ENCODE data around the gene RAB36.

The RAB36 gene

DNA sequence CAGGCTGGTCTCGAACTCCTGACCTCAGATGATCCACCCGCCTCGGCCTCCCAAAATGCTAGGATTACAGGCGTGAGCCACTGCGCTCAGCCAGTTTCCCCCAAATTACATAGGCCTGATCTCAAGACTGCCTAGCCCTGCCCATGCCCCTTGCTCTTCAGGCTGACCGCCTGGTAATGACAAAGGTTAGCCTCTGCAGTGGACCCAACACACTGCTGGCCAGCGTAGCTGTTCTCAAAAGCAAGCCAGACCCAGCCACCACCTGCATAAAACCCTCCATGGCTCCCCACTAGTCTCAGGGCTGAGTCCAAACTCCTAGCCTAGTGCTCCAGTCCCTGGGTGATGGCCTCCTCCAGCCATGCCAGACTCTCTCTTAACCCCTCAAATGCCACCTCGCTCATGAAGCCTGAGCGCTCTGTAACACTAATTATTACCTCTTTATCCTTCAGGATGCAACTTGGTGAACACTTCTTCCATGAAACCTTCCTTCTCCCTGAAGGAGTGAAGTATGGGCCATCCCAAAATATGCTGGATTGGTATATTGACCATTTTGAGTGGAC, 2.7 kb upstream of the RAB36 start:
- DNase-seq (ENCODE audit: low spot score) = no peak
- TF ChIP-seq, protein P1, sequence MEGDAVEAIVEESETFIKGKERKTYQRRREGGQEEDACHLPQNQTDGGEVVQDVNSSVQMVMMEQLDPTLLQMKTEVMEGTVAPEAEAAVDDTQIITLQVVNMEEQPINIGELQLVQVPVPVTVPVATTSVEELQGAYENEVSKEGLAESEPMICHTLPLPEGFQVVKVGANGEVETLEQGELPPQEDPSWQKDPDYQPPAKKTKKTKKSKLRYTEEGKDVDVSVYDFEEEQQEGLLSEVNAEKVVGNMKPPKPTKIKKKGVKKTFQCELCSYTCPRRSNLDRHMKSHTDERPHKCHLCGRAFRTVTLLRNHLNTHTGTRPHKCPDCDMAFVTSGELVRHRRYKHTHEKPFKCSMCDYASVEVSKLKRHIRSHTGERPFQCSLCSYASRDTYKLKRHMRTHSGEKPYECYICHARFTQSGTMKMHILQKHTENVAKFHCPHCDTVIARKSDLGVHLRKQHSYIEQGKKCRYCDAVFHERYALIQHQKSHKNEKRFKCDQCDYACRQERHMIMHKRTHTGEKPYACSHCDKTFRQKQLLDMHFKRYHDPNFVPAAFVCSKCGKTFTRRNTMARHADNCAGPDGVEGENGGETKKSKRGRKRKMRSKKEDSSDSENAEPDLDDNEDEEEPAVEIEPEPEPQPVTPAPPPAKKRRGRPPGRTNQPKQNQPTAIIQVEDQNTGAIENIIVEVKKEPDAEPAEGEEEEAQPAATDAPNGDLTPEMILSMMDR (IDR thresholded peaks at IDR 0.05; ENCODE audit: extremely low read depth, missing control alignments) = no peak

DNA sequence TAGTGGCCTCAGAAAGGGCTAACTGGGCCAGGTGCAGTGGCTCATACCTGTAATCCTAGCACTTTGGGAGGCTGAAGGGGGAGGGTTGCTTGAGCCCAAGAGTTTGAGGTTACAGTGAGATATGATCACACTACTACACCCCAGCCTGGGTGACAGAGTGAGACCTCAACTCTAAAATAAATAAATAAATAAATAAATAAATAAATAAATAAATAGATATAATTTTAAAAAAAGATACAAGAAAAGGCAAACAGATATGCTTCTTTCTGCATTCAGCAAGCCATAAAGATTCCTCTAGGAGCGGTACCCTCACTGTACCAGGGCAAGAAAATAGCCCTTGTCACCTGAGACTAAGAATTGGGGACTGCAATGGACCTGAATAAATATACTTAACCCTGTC, 2.2 kb upstream of the RAB36 start:
- TF ChIP-seq, protein P1 (IDR thresholded peaks at IDR 0.05; ENCODE audit: extremely low read depth, missing control alignments) = no peak
- DNase-seq (ENCODE audit: low spot score) = no peak

DNA sequence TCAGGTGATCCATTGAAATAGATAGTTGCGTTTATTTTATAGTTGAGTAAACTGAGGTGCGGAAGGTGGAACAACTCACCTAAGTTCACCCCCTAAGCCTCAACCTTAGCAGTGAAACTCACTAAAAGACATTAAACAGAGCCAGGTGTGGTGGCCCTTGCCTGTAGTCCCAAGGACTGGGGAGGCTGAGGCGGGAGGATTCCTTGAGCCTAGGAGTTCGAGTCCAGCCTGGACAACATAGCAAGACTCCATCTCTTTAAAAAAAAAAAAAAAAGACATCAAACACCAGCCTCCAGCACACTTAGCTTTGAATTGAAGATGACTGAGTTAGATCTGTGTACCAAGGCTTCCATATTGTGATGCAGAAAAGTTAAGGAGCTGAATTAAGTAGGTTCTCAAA, 845 bp upstream of the RAB36 start:
- DNase-seq (ENCODE audit: low spot score) = no peak

DNA sequence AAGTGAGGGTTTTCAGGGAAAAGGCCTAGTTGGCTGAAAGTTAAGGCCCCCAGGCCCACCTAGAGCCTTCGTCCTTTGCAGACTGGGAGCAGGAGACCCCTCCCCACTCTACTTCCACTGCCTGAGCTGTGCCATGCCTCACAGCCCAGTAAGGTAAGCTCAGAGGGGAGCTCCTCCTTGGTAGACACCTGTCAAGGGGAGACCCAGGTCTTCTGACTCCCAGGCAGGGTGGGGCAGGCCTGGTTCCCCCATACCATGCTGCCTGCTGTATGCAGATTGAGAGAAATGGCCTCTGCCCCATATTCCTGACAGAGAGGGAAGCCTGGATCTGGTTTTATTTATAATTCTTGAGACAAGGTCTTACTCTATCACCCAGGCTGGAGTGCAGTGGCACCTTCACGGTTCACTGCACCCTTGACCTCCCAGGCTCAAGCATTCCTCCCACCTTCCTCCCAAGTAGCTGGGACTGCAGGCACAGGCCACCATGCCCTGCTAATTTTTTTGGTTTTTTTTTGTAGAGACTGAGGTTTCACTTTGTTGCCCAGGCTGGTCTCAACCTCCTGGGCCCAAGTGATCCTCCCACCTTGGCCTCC, 697 bp downstream of the RAB36 start:
- TF ChIP-seq, protein P1 (IDR thresholded peaks at IDR 0.05; ENCODE audit: extremely low read depth, missing control alignments) = no peak
- no peak for DNase-seq (ENCODE audit: low spot score)

More for the DNA sequence above, 845 bp upstream of the RAB36 start:
- TF ChIP-seq, protein P1 (IDR thresholded peaks at IDR 0.05; ENCODE audit: extremely low read depth, missing control alignments) = no peak

DNA sequence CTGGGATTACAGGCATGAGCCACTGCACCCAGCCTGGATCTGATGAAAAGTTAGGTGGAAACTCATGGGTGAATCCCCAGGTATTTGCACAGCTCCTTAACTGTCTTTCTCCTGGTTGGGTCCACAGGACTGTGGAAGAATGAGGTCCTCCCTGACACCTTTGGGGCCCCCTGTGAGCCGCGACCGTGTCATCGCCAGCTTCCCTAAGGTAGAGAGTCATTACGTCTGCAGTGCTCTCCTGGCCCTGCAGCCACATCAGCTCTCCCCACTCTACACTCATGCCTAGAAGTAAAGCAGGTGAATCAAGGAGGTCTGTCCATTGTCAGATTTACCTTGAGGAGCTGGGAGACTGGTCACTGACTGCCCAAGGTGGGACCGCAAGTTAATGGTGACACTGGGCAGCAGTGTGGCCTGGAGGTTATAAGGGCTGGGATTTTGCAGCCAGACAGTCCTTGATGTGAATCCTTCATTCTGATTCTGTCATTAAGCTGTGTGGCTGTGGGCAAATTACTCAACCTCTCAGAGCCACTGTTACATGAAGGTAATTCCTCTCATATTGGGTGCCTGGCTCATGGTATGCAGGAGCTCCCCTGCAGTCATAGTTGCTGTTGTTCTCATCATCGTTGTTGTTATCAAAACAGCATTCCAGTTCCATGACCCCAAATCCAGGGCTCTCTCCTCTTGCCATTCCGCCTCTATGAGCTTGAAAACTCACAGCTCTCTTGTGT, 1.4 kb downstream of the RAB36 start:
- DNase-seq (ENCODE audit: low spot score) = no peak
- TF ChIP-seq, protein P1 (IDR thresholded peaks at IDR 0.05; ENCODE audit: extremely low read depth, missing control alignments) = no peak

DNA sequence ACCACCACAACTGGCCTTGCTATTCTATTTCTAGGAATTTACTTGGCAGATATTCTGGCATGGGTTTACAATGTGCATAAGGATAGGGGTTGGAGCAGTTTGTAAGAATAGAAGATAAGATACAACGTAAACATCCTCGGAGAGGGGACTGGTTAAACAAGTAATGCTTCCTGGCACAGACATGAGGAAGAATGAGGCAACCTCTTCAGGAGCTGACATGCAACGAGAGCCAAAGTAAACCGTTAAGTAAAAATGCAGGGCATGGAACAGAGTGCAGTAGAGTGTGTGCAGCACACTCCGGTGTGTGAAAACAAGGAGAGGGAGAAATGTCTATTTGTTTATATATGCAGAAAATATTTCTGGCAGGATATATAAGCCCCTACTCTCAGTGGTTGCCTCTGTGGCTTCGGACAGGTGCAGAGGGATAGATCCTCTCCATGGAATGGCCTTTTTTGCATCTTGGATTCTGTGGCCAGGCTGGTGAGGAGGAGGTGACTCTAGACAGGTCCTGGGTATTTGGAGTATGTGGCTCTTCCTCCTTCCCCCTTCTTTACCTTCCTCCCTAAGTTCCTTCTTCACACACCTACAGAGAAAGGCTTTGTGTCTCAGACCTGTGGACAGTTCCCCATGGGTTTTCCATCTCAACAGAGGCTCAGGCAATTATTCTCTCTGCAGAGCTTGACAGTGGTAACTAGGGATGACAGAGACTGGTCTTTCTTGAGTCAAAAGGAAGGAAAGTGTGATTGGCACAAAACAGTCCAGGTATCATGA, 2.5 kb downstream of the RAB36 start:
- TF ChIP-seq, protein P1 (IDR thresholded peaks at IDR 0.05; ENCODE audit: extremely low read depth, missing control alignments) = no peak
- no peak for DNase-seq (ENCODE audit: low spot score)
